COLO829 (cell line): ENCODE data around the gene KRTAP5-10.
"Not testable (repeated sequence)": the region's sequence is repeated elsewhere in the genome, so short reads cannot be mapped to it uniquely, and the experiment has no call there.

ENCODE experiments used
- DNase-seq: peaks from one replicate; pipeline ENCODE4 v3.0.0; 2012; ENCODE audit warnings: low spot score

The KRTAP5-10 gene

DNA sequence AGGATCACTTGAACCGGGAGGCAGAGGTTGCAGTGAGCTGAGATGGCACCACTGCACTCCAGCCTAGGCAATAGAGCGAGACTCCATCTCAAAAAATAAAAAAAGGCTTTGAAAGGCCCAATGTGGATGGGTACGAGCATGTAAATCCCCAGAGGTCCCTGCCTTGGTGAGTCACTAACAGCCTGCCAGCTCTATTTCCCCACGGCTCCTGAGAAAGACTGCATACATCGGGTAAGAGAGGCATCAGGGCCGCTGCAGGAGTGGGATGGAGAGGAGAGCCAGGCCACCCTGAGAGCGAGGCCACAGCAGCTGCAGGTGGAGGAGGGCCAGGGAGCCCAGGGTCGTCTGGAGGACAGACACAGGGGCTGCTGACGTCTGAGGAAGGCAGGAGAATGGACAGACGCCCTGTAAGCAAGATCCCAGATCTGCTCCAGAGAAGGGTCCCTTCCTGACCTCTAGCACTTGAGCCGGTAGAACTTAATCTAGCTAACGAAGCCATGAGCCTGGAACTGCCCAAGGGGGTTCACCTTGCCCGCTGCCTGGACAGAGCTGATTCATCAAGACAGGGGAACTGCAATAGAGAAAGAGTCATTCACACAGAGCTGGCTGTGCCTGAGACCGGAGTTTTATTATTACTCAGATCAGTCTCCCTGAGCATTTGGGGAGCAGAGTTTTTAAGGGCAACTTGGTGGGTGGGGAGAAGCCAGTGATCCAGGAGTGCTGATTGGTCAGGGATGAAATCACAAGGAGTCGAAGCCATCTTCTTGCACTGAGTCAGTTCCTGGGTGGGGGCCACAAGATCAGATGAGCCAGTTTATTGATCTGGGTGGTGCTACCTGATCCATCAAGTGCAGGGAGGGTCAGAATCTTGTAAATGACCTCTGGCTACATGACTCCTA is 22.2 kb upstream of the KRTAP5-10 start:
- DNase-seq, result no peak

DNA sequence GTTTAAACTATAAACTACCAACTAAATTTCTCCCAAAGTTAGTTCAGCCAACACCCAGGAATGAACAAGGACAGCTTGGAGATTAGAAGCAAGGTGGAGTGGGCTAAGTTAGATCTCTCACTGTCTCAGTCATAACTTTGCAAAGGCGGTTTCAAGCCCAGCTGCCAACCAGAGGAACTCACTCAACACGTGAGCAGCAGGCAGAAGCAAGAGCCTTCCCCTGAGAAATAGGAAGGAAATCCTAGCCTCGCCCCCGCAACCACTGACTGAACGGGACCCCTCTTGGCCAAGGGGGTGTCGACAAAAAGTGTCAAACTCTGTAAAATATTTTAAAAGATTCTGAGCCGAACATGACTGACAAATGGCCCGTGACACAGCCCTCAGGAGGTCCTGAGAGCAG is 21.5 kb upstream of the KRTAP5-10 start:
- no peak for DNase-seq

- no peak for DNase-seq
Measured at GRCh38 chr11:71544525-71545214, 20.7 kb upstream of the KRTAP5-10 start.

- DNase-seq, result no peak
Measured at GRCh38 chr11:71545405-71545966, 19.9 kb upstream of the KRTAP5-10 start.

GRCh38 chr11:71548120-71548519 is 17.2 kb upstream of the KRTAP5-10 start, which contains the start of gene KRTAP5-9:
Gene KRTAP5-9, plus strand, starts transcription at chr11:71548420. Its CDS starts 238 bp downstream, at chr11:71548658.
- DNase-seq, result no peak

DNA sequence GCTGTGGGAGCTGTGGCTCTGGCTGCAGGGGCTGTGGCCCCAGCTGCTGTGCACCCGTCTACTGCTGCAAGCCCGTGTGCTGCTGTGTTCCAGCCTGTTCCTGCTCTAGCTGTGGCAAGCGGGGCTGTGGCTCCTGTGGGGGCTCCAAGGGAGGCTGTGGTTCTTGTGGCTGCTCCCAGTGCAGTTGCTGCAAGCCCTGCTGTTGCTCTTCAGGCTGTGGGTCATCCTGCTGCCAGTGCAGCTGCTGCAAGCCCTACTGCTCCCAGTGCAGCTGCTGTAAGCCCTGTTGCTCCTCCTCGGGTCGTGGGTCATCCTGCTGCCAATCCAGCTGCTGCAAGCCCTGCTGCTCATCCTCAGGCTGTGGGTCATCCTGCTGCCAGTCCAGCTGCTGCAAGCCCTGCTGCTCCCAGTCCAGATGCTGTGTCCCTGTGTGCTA is 16.6 kb upstream of the KRTAP5-10 start:
- DNase-seq, result no peak

DNA sequence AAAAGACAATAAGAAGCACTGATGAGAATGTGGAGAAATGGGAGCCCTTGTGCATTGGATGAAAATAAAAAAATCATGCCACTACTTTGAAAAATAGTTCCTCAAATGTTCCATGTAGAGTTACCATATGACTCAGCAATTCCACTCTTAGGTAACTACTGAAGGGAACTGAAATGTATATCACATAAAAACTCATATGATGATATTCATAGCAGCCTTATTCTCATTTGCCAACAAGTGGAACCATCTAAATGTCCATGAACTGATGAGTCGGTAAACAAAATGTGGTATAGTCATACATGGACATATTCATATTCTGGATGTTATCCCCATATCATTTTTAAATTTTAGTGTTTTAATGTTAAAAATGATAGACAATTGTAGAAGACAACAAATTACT is 13.7 kb upstream of the KRTAP5-10 start:
- no peak for DNase-seq

DNA sequence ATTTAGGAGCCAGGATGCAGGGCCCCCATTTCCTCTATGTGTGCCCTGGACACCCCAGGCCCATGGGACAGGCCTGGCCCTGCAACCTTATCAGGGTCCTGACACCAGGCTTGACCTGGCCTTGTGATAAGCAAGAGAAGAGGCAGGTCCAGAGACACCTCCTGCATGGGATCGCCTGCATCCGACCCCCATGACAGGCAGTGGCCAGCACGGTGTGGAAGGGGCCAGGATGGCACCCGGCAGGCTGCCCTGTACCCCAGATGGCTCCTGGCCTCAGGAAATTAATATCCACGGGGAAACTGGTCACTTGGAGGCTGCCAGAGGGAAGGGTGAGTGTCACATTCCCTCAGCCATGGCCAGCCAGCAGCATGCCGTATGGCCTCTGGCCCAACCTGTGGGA is 10.4 kb upstream of the KRTAP5-10 start:
- no peak for DNase-seq

DNA sequence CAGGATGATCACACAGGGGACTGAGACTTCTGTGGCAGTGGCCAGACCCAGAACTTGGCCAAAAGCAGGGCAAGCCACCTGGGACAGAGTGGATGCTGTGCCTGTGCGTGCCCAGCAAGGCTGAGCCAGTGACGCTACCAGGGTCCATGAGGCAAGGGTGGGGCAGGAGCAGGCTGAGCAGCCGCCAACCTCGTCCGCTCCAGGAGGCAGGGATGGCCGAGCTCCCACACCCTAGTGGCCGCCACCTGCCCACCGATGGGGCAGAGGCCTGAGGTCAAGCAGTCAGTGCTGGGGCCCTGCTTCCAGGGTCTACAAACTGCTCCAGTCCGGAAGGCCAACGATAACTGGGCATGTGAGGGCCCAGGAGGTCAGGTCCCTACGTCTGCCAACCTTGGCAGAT is 9.9 kb upstream of the KRTAP5-10 start:
- DNase-seq, result no peak

DNA sequence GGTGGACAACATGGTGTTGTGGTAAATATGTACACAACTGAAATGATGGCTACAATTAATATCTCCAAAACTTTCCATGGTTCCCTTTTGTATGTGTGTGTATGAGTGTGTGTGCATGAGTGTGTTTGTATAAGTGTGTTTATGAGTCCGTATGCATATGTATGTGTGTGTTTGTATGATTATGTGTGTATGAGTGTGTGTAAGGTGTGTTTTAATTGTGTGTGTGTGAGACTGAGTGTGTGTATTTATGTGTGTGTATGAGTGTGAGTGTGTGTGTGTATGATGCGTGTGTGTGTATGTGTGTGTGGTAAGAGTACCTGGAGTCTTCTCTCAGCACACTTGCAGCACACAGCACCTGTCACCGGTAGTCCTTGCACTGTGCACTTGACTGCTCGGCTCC is 9.3 kb upstream of the KRTAP5-10 start:
- DNase-seq, result no peak

DNA sequence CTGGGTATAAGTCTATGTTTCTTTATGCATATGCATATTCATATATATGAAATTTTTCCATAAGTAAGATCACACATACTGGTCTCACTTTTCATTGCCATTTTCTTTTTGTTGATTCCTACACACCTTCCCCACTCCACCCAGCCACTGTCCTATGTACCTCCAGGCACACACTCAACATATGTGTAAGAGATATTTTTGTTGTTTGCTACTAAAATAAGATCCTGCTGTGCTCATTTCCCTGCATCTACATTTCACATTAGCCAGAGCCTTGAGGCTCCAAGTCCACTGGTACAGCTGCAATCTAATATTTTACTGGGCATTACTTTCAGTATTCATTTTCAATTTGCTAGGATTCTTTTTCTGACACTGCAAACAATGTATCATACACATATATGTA is 8.1 kb upstream of the KRTAP5-10 start:
- no peak for DNase-seq

DNA sequence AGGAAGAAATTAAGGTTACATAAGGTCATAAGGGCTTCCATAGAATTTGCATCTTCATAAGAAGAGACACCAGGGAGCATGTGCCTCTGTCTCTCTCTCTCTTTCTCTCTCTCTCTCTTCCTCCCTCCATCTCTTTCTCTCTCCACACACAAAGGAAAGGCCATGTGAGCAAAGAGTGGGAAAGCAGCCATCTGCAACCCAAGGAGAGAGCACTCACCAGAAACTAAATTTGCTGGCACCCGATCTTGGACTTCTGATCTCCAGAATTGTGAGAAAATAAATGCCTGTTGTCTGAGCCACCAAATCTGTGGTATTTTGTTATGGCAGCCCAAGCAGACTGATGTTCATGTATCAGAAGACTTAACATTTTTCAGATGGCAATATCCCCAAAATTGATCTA is 6.4 kb upstream of the KRTAP5-10 start:
- DNase-seq, result no peak

DNA sequence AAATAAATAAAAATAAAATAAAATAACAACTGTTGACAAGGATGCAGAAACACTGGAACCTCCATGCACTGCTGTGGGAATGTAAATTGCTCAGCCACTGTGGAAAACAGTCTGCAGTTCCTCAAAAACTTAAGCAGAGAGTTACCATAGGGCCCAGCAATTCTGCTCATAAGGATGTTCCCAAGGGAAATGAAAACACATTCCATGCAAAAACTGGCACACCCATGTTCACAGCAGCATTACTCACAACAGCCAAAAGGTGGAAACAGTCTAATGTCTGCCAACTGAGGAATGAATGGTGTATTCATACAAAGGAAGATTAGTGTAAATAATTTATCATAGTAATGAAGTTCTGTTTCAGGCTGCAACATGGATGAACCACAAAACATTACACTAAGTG is 3.2 kb upstream of the KRTAP5-10 start:
- no peak for DNase-seq

DNA sequence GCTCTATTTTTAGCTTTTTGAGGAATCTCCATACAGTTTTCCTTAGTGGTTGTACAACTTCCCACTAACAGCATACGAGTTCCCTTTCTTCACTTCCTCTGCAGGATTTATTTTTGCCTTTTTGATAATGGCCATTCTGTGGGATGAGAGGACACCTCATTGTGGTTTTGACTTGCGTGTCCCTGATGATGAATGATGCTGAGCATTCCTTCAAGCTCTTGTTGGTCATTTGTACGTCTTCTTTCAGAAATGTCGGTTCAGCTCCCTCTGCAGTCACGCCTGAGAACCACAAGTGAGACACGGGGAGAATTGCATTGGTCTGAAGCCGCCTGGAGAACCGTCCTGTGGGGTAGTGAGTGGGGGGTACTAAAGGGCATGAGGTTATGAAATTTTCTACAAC is 2.0 kb upstream of the KRTAP5-10 start:
- DNase-seq, result peak; percentile 30

- no peak for DNase-seq
Measured at GRCh38 chr11:71564430-71564829, 933 bp upstream of the KRTAP5-10 start.

DNA sequence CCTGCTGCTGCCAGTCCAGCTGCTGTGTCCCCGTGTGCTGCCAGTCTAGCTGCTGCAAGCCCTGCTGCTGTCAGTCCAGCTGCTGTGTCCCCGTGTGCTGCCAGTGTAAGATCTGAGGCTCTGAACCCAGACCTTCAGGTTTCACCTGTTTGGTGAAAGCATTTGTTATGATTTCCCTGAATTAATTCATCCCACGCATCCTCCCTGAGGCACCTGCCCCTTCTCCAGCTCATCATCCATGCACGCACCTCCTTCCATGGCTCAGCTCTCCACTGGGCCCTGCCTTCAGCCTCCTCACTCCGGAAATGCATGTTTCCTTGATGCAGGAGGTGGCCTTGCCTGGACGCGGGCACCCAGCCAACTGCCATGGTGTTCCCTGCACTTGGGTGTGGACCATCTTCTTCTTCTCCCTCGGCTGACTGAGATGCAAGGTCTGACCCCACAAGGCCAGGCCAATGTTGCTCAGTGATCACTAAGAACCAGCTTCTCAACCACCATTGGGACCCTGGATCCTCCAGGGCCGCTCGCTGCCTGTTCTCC is 788 bp downstream of the KRTAP5-10 start:
- DNase-seq, result no peak

GRCh38 chr11:71566626-71567599 is 1.6 kb downstream of the KRTAP5-10 start:
- not testable (repeated sequence) for DNase-seq

DNA sequence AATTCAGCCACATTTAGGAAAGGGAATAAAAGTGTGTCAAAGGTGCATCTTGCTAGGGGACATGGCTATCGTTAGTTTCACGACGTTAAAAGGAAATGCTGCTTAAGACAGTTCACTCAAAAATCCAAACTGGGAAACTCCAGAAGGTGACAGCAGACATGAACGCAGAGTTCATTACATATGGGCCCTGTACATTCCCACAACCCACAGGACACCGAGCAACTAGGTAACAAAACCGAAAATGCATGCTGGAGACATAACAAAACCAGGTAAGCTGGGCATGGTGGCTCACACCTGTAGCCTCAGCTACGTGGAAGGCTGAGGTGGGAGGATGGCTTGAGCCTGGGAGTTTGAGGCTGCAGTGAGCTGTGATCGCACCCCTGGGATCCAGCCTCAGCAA is 2.3 kb downstream of the KRTAP5-10 start:
- DNase-seq, result not testable (repeated sequence)

GRCh38 chr11:71568704-71569349 is 3.5 kb downstream of the KRTAP5-10 start:
- no peak for DNase-seq

DNA sequence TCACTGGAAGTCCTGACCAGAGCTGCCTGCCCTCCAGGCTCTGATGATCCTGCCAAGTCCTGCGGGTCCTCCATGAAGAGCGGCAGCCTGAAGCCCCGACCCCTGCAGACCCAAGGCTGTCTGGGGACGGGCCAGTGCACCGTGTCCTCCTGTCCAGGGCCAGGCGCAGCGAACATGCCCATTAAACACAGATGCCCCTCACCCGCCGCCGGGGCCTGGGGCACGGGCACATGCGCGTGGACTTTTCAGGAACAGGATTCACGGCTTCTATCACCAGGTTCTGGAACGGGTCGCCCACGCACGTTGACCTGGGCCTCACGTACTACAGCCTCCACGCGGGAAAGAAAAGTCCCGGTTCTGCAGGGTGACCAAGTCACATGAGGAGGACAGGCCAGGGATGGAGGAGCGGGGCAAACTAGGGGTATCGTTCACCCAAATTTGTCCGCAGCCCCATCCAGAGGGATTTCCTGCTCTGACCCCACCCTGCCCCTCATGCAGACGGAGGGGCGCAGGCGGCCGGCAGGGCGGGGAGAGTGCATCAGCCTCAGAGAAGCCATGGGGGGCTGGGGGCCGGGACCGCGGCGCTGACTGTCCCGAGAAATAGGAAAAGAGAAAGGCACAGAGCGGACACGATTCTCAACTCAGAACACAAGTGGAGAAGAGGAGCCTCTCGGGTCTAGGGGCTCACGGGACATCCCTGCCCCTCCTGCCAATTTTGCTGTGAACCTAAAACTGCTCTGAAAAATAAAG is 5.9 kb downstream of the KRTAP5-10 start:
- not testable (repeated sequence) for DNase-seq
